Right cardiac atrium (tissue), 5 donors: ENCODE measurements around the gene CLEC18C. TPM values are rescaled to one million over a fixed set of nuclear protein-coding genes. Genes with fewer than 3 reads are reported as not detected.
"Not testable (repeated sequence)": the region's sequence is repeated elsewhere in the genome, so short reads cannot be mapped to it uniquely, and the experiment has no call there.

Experiments
- ATAC-seq, 2 donors: fragments of 200-7000 bp; cut with Tn5 transposase; one replicate each; pipeline versions ENCODE4 v1.8.0 to v1.9.1; 2020; ENCODE audit warnings: moderate library complexity in 2 of 2, mild to moderate bottlenecking in 1 of 2
- DNase-seq, 3 donors: peaks; one replicate each; pipeline ENCODE4 v3.0.0-alpha.2; 2020
- H3K27ac ChIP-seq: one replicate; pipeline ENCODE4 v1.5.1; 2013; ENCODE audit warnings: mild to moderate bottlenecking, low read length, control low read depth, moderate library complexity
- H3K27me3 ChIP-seq: one replicate; pipeline ENCODE4 v1.6.1; 2013; ENCODE audit not compliant: control insufficient read depth, insufficient read depth
- H3K4me1 ChIP-seq: one replicate; pipeline ENCODE4 v1.6.1; 2013; ENCODE audit warnings: low read length; ENCODE audit not compliant: control insufficient read depth, insufficient read depth
- H3K4me3 ChIP-seq: one replicate; pipeline ENCODE4 v1.5.1; 2013; ENCODE audit warnings: low read length, control low read depth
- H3K9me3 ChIP-seq: one replicate; pipeline ENCODE4 v1.6.1; 2013; ENCODE audit warnings: low read length; ENCODE audit not compliant: control insufficient read depth
- WGBS: extraction: QIAGEN DNeasy Blood & Tissue Kit; methylation state at CpG from one replicate; pipeline ENCODE4 v1.1.7; 2013; 5-methylcytosine and 5-hydroxymethylcytosine counted together
- intact Hi-C, 4 donors: fragments of 100-400 bp; cut with DNase I; formaldehyde crosslinking; loops; one replicate each; pipeline versions ENCODE4 v1.11.0 to v1.14.0; 2022 to 2023
- polyA plus RNA-seq: library from polyadenylated mRNA; stranded (reverse); fragments of 200-250 nt; gene quantifications from one replicate; pipeline ENCODE4 v1.2.3, GENCODE V29; 2013
- total RNA-seq, 4 donors: library from RNA; stranded (reverse); fragmentation: NEBNext Ultra II Directional; extraction: Animal tissue kit (Norgen Biotek cat#: 25700); gene quantifications; one replicate each; pipeline ENCODE4 v1.2.1, GENCODE V29; 2021
- donor health status: healthy with polysubstance abuse.
- donor health status: DM: no; HTN: yes; CAD: no.
- donor health status: DM: no; HTN: no; CAD: no.
- donor health status: DM: no; HTN: yes; CAD: no; lungs with severe emphysema.
- donor health status: DM: yes; HTN: yes; CAD: no.

CLEC18C gene
- total and polyA plus RNA-seq, 5 donors: 0.18 to 0.31 TPM; not detected in 3

DNA sequence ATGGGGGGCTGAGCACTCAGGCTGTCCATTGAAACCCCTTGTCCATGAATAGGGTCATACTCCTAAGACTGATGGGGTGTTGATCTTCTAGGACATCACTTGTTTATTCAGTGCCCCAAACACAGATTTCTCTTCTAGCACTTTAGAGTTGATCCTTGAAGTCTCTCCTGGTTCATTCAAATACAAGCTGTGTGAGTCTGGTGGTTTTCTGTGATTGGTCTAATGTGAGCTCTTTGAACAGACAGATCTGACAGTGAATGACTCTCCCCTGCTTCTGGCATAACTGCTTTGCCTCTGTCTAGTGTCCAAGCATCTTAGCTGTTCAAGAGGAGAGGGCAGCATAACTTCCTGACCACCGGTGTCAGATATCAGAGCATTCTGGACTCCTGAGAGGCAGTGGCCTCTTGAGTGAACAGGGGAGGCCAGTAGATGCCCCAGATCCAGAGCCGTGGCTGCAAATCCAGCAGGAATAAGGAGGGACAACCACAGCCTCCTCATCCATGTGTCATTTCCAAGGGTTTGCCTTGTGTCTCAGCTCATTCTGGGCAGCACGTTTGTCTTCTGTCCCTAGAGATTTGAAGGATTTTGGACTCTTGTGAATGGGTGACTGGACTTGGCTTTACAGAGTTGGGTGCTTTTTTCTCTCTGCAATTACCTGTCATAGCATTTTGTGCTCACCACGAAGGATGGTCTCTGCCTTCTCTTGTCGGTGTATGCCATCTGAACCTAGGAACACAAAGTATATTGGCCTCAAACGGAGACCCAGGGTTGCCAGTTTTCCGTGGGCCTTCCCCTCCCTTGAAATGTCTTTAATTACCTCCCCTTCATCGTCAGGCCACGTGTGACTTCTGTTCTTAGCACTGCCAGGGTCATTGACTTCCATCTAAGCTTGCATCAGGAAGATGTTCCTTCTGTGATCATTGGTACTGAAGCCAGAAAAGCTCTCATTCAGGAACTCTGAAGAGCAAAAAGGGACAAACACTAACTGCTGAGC is 13.9 kb upstream of the CLEC18C start:
- 70% methylated on average over 9 of the region's 9 CpGs for WGBS
- H3K4me3 ChIP-seq: no peak overlapping the region
- H3K27me3 ChIP-seq: no peaks in the 10 kb centered on the region
- no peaks in the 10 kb centered on the region for H3K4me1 ChIP-seq
- intact Hi-C loops: no loop called here
- H3K27ac ChIP-seq: no peak overlapping the region
- H3K9me3 ChIP-seq: no peaks in the 10 kb centered on the region
- DNase-seq (no peak), ATAC-seq (no peak)

GRCh38 chr16:70160388-70160787 is 13.2 kb upstream of the CLEC18C start:
- intact Hi-C loops: no loop called here
- H3K4me1 ChIP-seq: no peaks in the 10 kb centered on the region

DNA sequence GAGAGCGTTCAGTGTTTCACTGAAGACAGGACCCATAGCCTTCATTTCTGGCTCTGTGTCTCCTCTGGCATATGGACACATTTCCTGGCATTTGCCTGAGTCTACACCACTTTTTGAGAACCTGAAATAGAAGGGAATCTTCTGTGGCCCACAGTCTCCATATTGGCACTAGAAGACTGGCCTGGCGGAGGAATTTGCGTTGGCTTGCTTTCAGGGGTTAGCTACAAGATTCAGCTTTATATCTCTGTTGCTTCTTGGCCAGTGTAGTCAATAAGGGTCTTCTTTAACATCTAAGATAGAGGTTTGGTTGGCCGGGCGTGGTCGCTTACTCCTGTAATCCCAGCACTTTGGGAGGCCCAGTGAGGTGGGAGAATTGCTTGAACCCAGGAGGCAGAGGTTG is 12.8 kb upstream of the CLEC18C start:
- Histone ChIP-seq H3K27ac (no peak overlapping the region), H3K4me3 (no peak overlapping the region), H3K4me1 (no peaks in the 10 kb centered on the region), H3K27me3 (no peaks in the 10 kb centered on the region), H3K9me3 (no peaks in the 10 kb centered on the region)
- WGBS: 95% methylated on average over 6 of the region's 6 CpGs
- no peak for DNase-seq
- no peak for ATAC-seq
- intact Hi-C loops: no loop called here

More at GRCh38 chr16:70160388-70160787, 13.2 kb upstream of the CLEC18C start:
- no peak overlapping the region for H3K27ac ChIP-seq
- no peak for DNase-seq
- no peak overlapping the region for H3K4me3 ChIP-seq
- H3K27me3 ChIP-seq: no peaks in the 10 kb centered on the region
- H3K9me3 ChIP-seq: no peaks in the 10 kb centered on the region
- no peak for ATAC-seq
- WGBS: 92% methylated on average over 6 of the region's 6 CpGs

GRCh38 chr16:70161350-70161749 is 12.2 kb upstream of the CLEC18C start:
- WGBS: 87% methylated on average over 6 of the region's 6 CpGs
- Histone ChIP-seq H3K9me3 (no peaks in the 10 kb centered on the region), H3K27me3 (no peaks in the 10 kb centered on the region), H3K4me3 (no peak overlapping the region), H3K27ac (no peak overlapping the region), H3K4me1 (no peaks in the 10 kb centered on the region)
- intact Hi-C loops: no loop called here
- no peak for ATAC-seq
- no peak for DNase-seq

GRCh38 chr16:70162041-70162451 is 11.5 kb upstream of the CLEC18C start:
- ATAC-seq (no peak), DNase-seq (no peak)
- no peak overlapping the region for H3K4me3 ChIP-seq
- H3K9me3 ChIP-seq: no peaks in the 10 kb centered on the region
- H3K4me1 ChIP-seq: no peaks in the 10 kb centered on the region
- 54% methylated on average over 7 of the region's 7 CpGs for WGBS
- intact Hi-C loops: no loop called here
- no peak overlapping the region for H3K27ac ChIP-seq
- no peaks in the 10 kb centered on the region for H3K27me3 ChIP-seq

- no peak for ATAC-seq
- Histone ChIP-seq H3K9me3 (no peaks in the 10 kb centered on the region), H3K27me3 (no peaks in the 10 kb centered on the region), H3K4me3 (no peak overlapping the region), H3K27ac (no peak overlapping the region), H3K4me1 (no peaks in the 10 kb centered on the region)
- 81% methylated on average over 10 of the region's 10 CpGs for WGBS
- intact Hi-C loops: no loop called here
- DNase-seq: no peak
These were observed 10.0 kb upstream of the CLEC18C start for GRCh38 chr16:70163596-70163995.

GRCh38 chr16:70166688-70167087 is 6.9 kb upstream of the CLEC18C start:
- H3K27me3 ChIP-seq, H3K4me1 ChIP-seq, H3K9me3 ChIP-seq, intact Hi-C loops, H3K27ac ChIP-seq, H3K4me3 ChIP-seq, DNase-seq, ATAC-seq: not testable (repeated sequence)
- 93% methylated on average over 5 of the region's 10 CpGs for WGBS

GRCh38 chr16:70173916-70174315 is 329 bp downstream of the CLEC18C start:
- H3K27me3 ChIP-seq, H3K4me1 ChIP-seq, intact Hi-C loops, H3K4me3 ChIP-seq, H3K27ac ChIP-seq, H3K9me3 ChIP-seq, DNase-seq: not testable (repeated sequence)
- 62% methylated on average over 7 of the region's 15 CpGs for WGBS
- peak in 1 of 2 donors; percentile 30 for ATAC-seq

DNA sequence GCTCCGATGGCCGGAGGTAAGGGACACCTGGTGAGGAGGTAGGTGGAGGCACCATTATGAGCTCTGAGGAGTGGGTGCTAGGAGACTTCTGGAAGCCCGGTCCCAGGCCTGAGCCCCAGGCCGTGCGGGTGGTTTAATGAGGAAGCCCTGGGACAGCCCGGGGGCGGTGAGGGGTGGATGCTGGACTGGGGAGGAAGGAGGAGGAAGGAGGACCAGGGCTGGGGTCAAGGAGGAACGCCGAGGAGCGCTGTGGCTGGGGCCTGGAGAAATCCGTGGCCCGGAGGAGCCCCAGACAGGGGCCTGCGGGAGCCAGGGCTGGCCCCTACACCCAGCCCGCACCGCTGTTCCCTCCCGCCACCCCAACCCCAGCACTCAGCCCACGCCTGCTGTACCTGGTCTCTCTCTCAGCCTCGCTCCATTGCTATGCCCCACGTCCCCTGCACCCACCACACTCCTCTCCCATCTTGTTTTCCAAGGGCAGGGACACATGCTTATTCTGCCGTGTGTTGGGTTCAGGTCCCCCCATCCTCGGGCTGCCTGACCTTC is 873 bp downstream of the CLEC18C start:
- H3K27me3 ChIP-seq, H3K4me1 ChIP-seq, H3K27ac ChIP-seq, DNase-seq, intact Hi-C loops, H3K4me3 ChIP-seq, H3K9me3 ChIP-seq: not testable (repeated sequence)
- 48% methylated on average over 6 of the region's 21 CpGs for WGBS
- ATAC-seq: peak; percentile 32 to 49

GRCh38 chr16:70187858-70188607 is 14.4 kb downstream of the CLEC18C start:
- intact Hi-C loops, H3K27ac ChIP-seq, H3K9me3 ChIP-seq, H3K4me1 ChIP-seq, H3K27me3 ChIP-seq: not testable (repeated sequence)
- DNase-seq (peak in 2 of 3 donors; percentile 71 to 81), ATAC-seq (peak; percentile 95)
- WGBS: 8% methylated on average over 18 of the region's 71 CpGs
- peak overlapping the region; percentile 28 for H3K4me3 ChIP-seq

GRCh38 chr16:70188608-70188915 is 15.0 kb downstream of the CLEC18C start:
- H3K9me3 ChIP-seq, H3K27me3 ChIP-seq, H3K4me1 ChIP-seq, H3K27ac ChIP-seq, intact Hi-C loops: not testable (repeated sequence)
- peak; percentile 81 to 85 for ATAC-seq
- WGBS: 0% methylated on average over 9 of the region's 22 CpGs
- peak overlapping the region; percentile 28 for H3K4me3 ChIP-seq
- peak in 1 of 3 donors; percentile 46 for DNase-seq
